Measurements from ENCODE around the gene MLPH. TPM values are rescaled to one million over a fixed set of nuclear protein-coding genes. Genes with fewer than 3 reads are reported as not detected.
A peak's percentile ranks its signal among the peaks of the same experiment; 100 is the strongest.

MLPH gene
- total and polyA plus RNA-seq, 8 donors, result 61.3 to 657 (median 344) TPM

GRCh38 chr2:237538901-237539300 lies 51.9 kb downstream of the MLPH start:
- no peak for TF ChIP-seq EP300 (IDR thresholded peaks at IDR 0.05)
- no peak for TF ChIP-seq POLR2AphosphoS5 (IDR thresholded peaks at IDR 0.05)
- TF ChIP-seq CTCF (IDR thresholded peaks at IDR 0.05), result no peak
- TF ChIP-seq POLR2A (IDR thresholded peaks at IDR 0.05), result no peak

GRCh38 chr2:237539681-237540080 lies 52.6 kb downstream of the MLPH start:
- TF ChIP-seq POLR2AphosphoS5 (IDR thresholded peaks at IDR 0.05), result no peak
- Histone ChIP-seq H3K9me3 (no peaks in the 10 kb centered on the region), H3K27me3 (no peaks in the 10 kb centered on the region), H3K4me3 (no peak overlapping the region), H3K27ac (peak overlapping the region; percentile 25 to 67 (median 56)), H3K4me1 (peaks cover 24 to 37% (median 33%) of the 10 kb centered on the region in 4 donors), H3K36me3 (peaks cover 5 to 61% (median 45%) of the 10 kb centered on the region in 4 donors)
- no peak for DNase-seq
- intact Hi-C loops (cut with DNase I; ENCODE audit: low total_unique reads), result no loop called here
- 30 to 69% (median 34%) methylated on average over 5 to 6 of the region's 6 CpGs for WGBS, 5 donors

More at GRCh38 chr2:237538901-237539300, 51.9 kb downstream of the MLPH start:
- Histone ChIP-seq H3K9me3 (no peaks in the 10 kb centered on the region), H3K4me3 (no peak overlapping the region), H3K27ac (no peak overlapping the region), H3K36me3 (peaks cover 9 to 67% (median 49%) of the 10 kb centered on the region in 4 donors), H3K4me1 (peaks cover 24 to 44% (median 33%) of the 10 kb centered on the region in 4 donors), H3K27me3 (no peaks in the 10 kb centered on the region)
- WGBS, 5 donors, result 83 to 88% (median 88%) methylated on average over 17 to 18 of the region's 18 CpGs
- DNase-seq, result no peak
- intact Hi-C loops (cut with DNase I; ENCODE audit: low total_unique reads), result no loop called here

- WGBS, 5 donors, result 60 to 88% (median 69%) methylated on average over 12 to 13 of the region's 13 CpGs
- Histone ChIP-seq H3K4me3 (no peak overlapping the region), H3K9me3 (no peaks in the 10 kb centered on the region), H3K27me3 (no peaks in the 10 kb centered on the region), H3K4me1 (peaks cover 24 to 37% (median 33%) of the 10 kb centered on the region in 4 donors), H3K36me3 (peaks cover 5 to 58% (median 46%) of the 10 kb centered on the region in 4 donors), H3K27ac (peak overlapping the region; percentile 25 to 67 (median 56))
- TF ChIP-seq CTCF (IDR thresholded peaks at IDR 0.05), result no peak
- TF ChIP-seq POLR2AphosphoS5 (IDR thresholded peaks at IDR 0.05), result no peak
- TF ChIP-seq EP300 (IDR thresholded peaks at IDR 0.05), result no peak
- no peak for TF ChIP-seq POLR2A (IDR thresholded peaks at IDR 0.05)
- intact Hi-C loops (cut with DNase I; ENCODE audit: low total_unique reads), result no loop called here
- DNase-seq, result peak in 1 of 2 donors; percentile 38
These were observed 53.2 kb downstream of the MLPH start for GRCh38 chr2:237540223-237540775.

- 20 to 56% (median 27%) methylated on average over 3 to 6 of the region's 6 CpGs for WGBS, 5 donors
- no peaks in the 10 kb centered on the region for H3K27me3 ChIP-seq
- H3K4me1 ChIP-seq, result peaks cover 24 to 37% (median 33%) of the 10 kb centered on the region in 4 donors
- H3K27ac ChIP-seq, result peak overlapping the region; percentile 25 to 67 (median 56)
- peak; percentile 78 to 82 for DNase-seq
- TF ChIP-seq POLR2A (IDR thresholded peaks at IDR 0.05), result no peak
- TF ChIP-seq EP300 (IDR thresholded peaks at IDR 0.05), result no peak
- no peak for TF ChIP-seq CTCF (IDR thresholded peaks at IDR 0.05)
- no peak for TF ChIP-seq POLR2AphosphoS5 (IDR thresholded peaks at IDR 0.05)
- H3K9me3 ChIP-seq, result no peaks in the 10 kb centered on the region
- peaks cover 8 to 58% (median 47%) of the 10 kb centered on the region in 4 donors for H3K36me3 ChIP-seq
- intact Hi-C loops (cut with DNase I; ENCODE audit: low total_unique reads), result no loop called here
- H3K4me3 ChIP-seq, result no peak overlapping the region
These were observed 53.8 kb downstream of the MLPH start for GRCh38 chr2:237540823-237541222.

- H3K4me3 ChIP-seq, result no peak overlapping the region
- no peaks in the 10 kb centered on the region for H3K27me3 ChIP-seq
- intact Hi-C loops (cut with DNase I; ENCODE audit: low total_unique reads), result no loop called here
- H3K27ac ChIP-seq, result peak overlapping the region; percentile 25 to 67 (median 56)
- WGBS, 5 donors, result 70 to 80% (median 74%) methylated on average over 5 of the region's 5 CpGs
- H3K4me1 ChIP-seq, result peaks cover 24 to 37% (median 33%) of the 10 kb centered on the region in 4 donors
- H3K9me3 ChIP-seq, result no peaks in the 10 kb centered on the region
- no peak for DNase-seq
- H3K36me3 ChIP-seq, result peaks cover 11 to 58% (median 47%) of the 10 kb centered on the region in 4 donors
- TF ChIP-seq POLR2A (IDR thresholded peaks at IDR 0.05) (no peak), EP300 (IDR thresholded peaks at IDR 0.05) (no peak), CTCF (IDR thresholded peaks at IDR 0.05) (no peak), POLR2AphosphoS5 (IDR thresholded peaks at IDR 0.05) (no peak)
These were observed 54.2 kb downstream of the MLPH start for GRCh38 chr2:237541243-237541642.
